ENCODE data around the gene ZNF276. TPM values are rescaled to one million over a fixed set of nuclear protein-coding genes. Genes with fewer than 3 reads are reported as not detected.

ZNF276 gene
- total RNA-seq, 1 donor from 2014 or later: 12.9 TPM

- FAIRE-seq: no peak
- DNase-seq (ENCODE audit: low read depth): no peak
- no peak for TF ChIP-seq CTCF (IDR thresholded peaks at IDR 0.05; ENCODE audit: insufficient read depth, low read length, severe bottlenecking)
- Histone ChIP-seq H3K36me3 (ENCODE audit: control insufficient read depth, insufficient read depth, low read length) (peaks cover 28% of the 10 kb centered on the region), H3K27me3 (ENCODE audit: control insufficient read depth, insufficient read depth, low read length) (no peaks in the 10 kb centered on the region), H3K4me3 (ENCODE audit: low read depth, low read length) (no peak overlapping the region)
Measured at GRCh38 chr16:89738538-89739317, 17.4 kb downstream of the ZNF276 start.

DNA sequence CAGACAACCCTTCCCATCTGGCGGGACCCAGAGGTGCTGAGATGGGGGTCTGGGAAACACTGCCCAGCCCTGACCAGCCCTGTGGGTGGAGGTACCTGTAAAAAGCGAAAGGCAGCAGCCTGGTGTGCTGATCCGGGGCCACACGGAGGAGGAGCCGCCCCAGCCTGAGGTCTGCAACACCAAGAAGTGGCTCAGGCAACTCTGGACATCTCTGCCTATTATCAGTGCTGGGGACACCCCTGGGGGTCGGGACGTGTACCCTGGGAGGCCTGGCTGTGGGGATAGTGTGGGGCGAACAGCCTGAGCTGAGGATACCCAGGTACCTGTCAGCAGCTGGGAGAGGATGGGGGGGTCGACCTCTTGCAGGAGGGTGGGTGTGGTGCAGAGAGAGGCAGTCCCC, 18.0 kb downstream of the ZNF276 start:
- no peak for TF ChIP-seq CTCF (IDR thresholded peaks at IDR 0.05; ENCODE audit: insufficient read depth, low read length, severe bottlenecking)
- Histone ChIP-seq H3K27me3 (ENCODE audit: control insufficient read depth, insufficient read depth, low read length) (no peaks in the 10 kb centered on the region), H3K4me3 (ENCODE audit: low read depth, low read length) (no peak overlapping the region), H3K36me3 (ENCODE audit: control insufficient read depth, insufficient read depth, low read length) (peaks cover 23% of the 10 kb centered on the region)
- no peak for FAIRE-seq
- DNase-seq (ENCODE audit: low read depth): no peak

GRCh38 chr16:89741342-89742014, 20.1 kb downstream of the ZNF276 start:
- no peak for TF ChIP-seq CTCF (IDR thresholded peaks at IDR 0.05; ENCODE audit: insufficient read depth, low read length, severe bottlenecking)
- no peaks in the 10 kb centered on the region for H3K27me3 ChIP-seq (ENCODE audit: control insufficient read depth, insufficient read depth, low read length)
- FAIRE-seq (peak; percentile 36), DNase-seq (ENCODE audit: low read depth) (no peak)
- H3K4me3 ChIP-seq (ENCODE audit: low read depth, low read length): no peak overlapping the region
- peaks cover 20% of the 10 kb centered on the region for H3K36me3 ChIP-seq (ENCODE audit: control insufficient read depth, insufficient read depth, low read length)

GRCh38 chr16:89742948-89743347, 21.6 kb downstream of the ZNF276 start:
- no peak for TF ChIP-seq CTCF (IDR thresholded peaks at IDR 0.05; ENCODE audit: insufficient read depth, low read length, severe bottlenecking)
- no peak overlapping the region for H3K4me3 ChIP-seq (ENCODE audit: low read depth, low read length)
- peaks cover 19% of the 10 kb centered on the region for H3K36me3 ChIP-seq (ENCODE audit: control insufficient read depth, insufficient read depth, low read length)
- DNase-seq (ENCODE audit: low read depth) (no peak), FAIRE-seq (no peak)
- H3K27me3 ChIP-seq (ENCODE audit: control insufficient read depth, insufficient read depth, low read length): no peaks in the 10 kb centered on the region

DNA sequence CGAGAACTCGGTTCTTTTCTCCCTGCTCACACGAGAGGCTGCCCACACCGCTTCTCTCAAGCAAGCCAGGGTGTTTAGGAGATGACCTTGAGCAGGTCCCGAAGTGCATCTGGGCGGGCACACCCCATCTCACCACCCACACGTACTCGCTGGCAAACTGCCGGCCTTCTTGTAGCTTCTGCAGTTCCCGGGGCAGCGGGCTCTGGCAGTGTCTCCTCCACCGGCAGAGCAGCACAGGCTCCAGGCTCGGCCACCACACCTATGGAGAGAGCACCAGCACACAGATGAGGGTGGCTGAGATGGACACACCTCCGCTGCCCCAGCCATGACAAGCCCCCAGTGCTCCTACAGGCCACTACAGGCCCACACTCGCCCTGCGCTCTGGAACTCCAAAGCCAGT, 23.5 kb downstream of the ZNF276 start:
- TF ChIP-seq CTCF (IDR thresholded peaks at IDR 0.05; ENCODE audit: insufficient read depth, low read length, severe bottlenecking): no peak
- no peak for FAIRE-seq
- DNase-seq (ENCODE audit: low read depth): no peak
- no peaks in the 10 kb centered on the region for H3K27me3 ChIP-seq (ENCODE audit: control insufficient read depth, insufficient read depth, low read length)
- H3K4me3 ChIP-seq (ENCODE audit: low read depth, low read length): no peak overlapping the region
- H3K36me3 ChIP-seq (ENCODE audit: control insufficient read depth, insufficient read depth, low read length): peaks cover 13% of the 10 kb centered on the region

Data from bronchial epithelial cell (primary cell).